Stimulated activated CD4-positive, alpha-beta T cell treated with anti-CD3 and anti-CD28 coated beads, Interleukin-1b, Interleukin-23, amount 100 ng/mL, for 1 hour (primary cell): ENCODE results near the gene LACTBL1.
"Not testable (repeated sequence)": the region's sequence is repeated elsewhere in the genome, so short reads cannot be mapped to it uniquely, and the experiment has no call there.

ENCODE experiments used
- DNase-seq, 2 donors: peaks; one replicate each; pipeline ENCODE4 v3.0.0-alpha.2; 2020; ENCODE audit warnings: low read depth in 2 of 2

LACTBL1 gene

GRCh38 chr1:22972760-22973159 is at the start of gene LACTBL1:
LACTBL1 (minus strand) TSS chr1:22972866; CDS start chr1:22972316, 550 bp downstream.
- no peak for DNase-seq

DNA sequence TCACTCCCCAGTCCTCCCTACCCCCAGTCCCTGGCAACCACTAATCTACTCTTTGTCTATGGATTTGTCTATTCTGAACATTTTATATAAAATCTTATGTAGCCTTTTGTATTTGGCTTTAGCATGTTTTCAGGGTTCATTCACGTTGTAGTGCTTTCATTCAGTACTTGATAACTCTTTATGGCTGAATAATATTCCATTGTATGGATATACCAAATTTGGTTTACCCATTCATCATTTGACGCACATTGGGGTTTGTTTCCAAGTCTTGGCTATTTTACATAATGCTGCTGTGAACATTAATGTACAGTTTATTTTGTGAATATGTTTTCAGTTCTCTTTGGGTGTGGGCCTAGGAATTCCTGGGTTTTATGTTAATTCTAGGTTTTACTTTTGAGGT is 49.2 kb upstream of the LACTBL1 start:
- no peak for DNase-seq

DNA sequence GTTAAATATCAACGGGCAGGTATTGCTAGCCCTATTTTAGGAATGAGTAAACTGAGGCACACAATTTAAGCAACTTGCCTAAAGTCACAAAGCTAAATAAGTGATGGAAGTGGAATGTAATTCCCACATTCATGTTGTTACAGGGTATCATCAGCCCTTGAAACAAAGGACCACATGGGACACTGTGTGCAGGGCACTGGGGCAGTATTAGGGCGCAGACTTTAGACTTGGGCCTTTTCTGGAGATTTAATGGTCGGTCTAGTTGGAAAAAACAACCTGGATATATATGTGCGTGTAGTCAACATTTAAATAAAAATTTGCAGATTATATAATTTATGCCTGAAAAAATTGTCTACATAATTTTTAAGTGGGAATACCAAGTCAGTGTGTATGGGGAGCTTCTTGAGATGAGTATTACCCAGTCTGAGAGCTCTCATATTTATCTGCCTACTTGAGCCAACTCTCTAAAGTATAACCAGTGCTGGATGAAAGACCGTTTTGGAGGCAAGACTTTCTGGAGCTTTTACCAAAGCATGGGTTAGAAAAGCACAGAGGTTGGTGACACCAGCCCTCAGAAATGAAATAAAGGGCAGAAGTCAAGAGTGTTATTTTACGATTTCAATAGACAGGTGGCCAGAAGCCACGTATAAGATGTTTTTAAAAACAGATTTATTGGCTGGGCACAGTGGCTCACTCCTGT is 48.2 kb upstream of the LACTBL1 start:
- DNase-seq, result no peak

GRCh38 chr1:23019863-23020625 is 47.4 kb upstream of the LACTBL1 start:
- peak in 1 of 2 donors; percentile 2 for DNase-seq

GRCh38 chr1:23019094-23019862 is 46.6 kb upstream of the LACTBL1 start, which contains the start of gene KDM1A:
KDM1A (plus strand) TSS chr1:23019468; CDS start chr1:23019597, 129 bp downstream.
- peak; percentile 83 to 94 for DNase-seq

DNA sequence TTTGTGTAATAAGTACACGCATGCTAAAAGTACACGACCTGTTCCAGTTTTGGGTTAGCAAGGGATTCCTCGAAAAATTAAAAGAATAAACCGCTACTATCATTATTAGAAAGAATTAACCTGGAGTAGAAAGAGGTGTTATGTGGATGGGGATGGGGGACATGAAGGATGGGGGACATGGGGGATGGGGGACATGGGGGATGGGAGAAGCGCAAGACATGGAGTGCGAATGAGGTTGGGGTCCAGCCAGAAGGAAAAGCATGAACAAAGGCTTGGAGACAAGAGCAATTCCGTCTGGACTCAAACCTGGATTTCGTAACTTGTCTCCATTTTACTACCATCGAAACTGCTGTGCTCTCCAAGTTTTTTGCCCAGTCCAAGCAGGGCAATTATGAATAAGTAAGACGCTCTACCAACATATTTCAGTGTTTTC is 46.0 kb upstream of the LACTBL1 start:
- no peak for DNase-seq

- no peak for DNase-seq
These were observed 41.0 kb upstream of the LACTBL1 start for GRCh38 chr1:23013657-23014056.

- not testable (repeated sequence) for DNase-seq
These were observed 37.4 kb upstream of the LACTBL1 start for GRCh38 chr1:23010025-23010424.

DNA sequence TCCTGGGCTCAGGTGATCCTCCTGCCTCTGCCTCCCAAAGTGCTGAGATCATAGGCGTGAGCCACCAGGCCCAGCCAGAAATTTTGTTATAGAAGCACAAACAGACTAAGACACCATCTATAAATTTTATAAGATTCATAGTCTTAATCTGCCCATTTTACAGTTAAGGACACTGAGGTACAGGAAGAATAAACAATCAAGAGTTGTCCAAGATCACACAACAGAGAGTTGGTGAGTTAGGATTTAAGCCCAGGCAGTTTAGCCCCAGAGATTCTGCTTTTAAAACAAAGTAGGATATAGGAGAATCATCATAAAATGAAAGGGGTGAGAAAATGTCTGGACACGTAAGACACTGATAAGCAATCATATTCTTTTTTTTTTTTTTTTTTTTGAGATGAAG is 36.2 kb upstream of the LACTBL1 start:
- no peak for DNase-seq

DNA sequence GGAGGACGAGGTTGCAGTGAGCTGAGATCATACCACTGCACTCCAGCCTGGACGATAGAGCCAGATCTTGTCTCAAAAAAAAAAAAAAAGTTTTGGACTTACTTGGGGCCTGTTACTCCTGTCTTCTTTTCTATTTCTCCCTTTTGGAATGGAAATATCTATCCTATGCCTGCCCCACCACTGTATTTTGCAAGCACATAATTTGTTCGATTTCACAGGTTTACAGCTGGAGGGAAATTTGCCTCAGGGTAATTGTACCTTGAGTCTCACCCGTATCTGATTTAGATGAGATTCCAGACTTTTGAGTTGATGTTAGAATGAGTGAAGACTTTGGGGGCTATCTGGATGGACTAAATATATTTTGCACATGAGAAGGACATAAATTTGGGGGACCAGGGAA is 34.4 kb upstream of the LACTBL1 start:
- DNase-seq, result no peak

GRCh38 chr1:23004769-23005168 is 32.1 kb upstream of the LACTBL1 start:
- DNase-seq, result not testable (repeated sequence)

DNA sequence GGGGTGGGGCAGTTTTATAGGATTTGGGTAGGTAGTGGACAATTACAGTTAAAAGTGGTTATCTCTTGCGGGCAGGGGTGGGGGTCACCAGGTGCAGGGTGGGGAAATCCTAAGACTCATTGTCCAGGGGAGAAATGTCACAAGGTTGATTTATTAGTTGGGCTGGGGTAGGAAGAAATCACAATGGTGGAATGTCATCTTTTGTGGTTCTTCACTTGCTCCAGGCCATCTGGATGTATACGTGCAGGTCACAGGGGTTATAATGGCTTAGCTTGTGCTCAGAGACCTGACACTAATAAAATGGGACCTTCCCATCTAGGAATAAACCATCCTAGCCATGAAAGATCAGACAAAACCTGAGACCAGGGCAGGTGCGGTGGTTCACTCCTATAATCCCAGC is 31.4 kb upstream of the LACTBL1 start:
- DNase-seq, result no peak

DNA sequence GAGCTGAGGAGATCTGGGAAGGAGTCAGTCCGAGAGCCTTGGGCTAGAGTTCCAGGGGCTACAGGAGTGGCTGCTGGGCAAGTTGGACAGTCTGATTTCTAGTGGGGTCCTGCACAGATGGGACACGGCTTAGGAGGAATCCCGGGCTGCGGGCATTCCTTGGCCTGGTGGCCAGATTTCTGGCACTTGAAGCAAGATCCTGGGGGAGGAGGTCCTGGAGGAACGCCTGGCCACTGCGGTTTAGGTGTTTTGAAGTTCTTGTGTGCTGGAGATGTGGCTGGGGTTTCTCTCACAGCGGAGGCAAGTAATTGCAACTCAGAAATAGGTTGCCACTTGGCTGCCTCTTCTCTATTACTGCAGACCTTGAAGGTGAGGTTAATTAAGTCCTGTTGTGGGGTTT is 29.6 kb upstream of the LACTBL1 start:
- DNase-seq, result not testable (repeated sequence)

DNA sequence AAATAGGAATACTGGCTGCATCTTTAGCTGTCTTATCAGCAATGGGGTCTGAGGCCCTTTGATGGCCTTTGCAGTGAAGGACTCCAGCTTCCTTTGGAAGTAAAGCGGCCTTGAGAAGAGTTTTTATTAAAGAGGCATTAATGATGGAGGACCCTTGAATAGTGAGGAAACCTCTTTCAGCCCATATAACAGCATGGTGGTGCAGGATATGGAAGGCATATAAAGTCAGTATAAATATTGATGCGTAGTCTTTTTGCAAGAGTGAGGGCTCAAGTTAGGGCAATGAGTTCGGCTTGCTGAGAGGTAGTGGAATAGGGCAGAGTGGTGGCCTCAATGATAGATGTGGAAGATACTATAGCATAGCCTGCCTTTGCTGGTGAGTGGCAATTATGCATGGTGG is 27.5 kb upstream of the LACTBL1 start:
- DNase-seq, result not testable (repeated sequence)

GRCh38 chr1:22997528-22997927 is 24.9 kb upstream of the LACTBL1 start:
- not testable (repeated sequence) for DNase-seq

DNA sequence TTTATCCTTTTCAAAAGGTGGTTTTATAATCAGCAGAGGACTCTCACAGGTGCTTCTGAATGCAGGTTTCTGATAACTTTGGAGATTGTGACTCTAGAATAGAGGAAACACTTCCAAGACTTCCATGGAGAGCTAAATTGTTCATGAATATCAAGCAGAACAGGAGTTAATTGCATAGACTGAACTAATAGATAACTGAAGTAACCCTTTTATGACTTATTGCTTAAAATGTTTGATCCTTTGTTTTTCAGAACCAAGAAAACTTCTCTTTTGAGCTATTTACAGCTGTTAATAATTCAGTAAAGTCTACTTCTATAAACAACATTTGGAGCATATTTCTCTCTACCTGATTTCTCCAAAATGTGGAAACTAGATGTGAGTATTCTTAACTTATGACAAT is 23.1 kb upstream of the LACTBL1 start:
- DNase-seq, result no peak

- not testable (repeated sequence) for DNase-seq
These were observed 20.6 kb upstream of the LACTBL1 start for GRCh38 chr1:22993220-22993795.

DNA sequence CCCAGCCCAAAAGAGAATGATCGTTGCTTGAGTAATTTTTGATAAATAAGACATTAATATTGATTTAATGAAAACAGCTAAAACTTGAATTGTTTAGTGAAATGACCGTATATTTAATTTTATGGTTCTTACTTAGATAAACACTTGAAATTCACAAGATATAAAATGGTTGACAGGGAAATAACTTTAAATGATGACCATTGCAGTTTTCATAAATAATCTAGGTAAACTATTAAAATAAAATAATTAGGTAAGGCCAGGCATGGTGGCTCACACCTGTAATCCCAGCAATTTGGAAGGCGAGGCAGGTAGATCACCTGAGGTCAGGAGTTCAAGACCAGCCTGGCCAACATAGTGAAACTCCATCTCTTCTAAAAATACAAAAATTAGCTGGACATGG is 19.7 kb upstream of the LACTBL1 start:
- DNase-seq, result not testable (repeated sequence)

GRCh38 chr1:22983944-22984343 is 11.3 kb upstream of the LACTBL1 start:
- no peak for DNase-seq

DNA sequence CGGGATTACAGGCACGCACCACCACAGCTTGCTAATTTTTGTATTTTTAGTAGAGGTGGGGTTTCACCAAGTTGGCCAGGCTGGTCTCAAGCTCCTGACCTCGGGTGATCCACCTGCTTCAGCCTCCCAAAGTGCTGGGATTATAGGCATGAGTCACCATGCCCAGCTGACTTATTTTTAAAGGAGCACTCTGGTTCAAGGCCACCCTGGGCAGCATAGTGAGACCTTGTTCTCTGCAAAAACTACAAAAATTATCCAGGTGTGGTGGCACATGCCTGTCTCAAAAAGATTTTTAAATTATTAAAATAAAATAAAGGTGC is 7.8 kb upstream of the LACTBL1 start:
- DNase-seq, result not testable (repeated sequence)

DNA sequence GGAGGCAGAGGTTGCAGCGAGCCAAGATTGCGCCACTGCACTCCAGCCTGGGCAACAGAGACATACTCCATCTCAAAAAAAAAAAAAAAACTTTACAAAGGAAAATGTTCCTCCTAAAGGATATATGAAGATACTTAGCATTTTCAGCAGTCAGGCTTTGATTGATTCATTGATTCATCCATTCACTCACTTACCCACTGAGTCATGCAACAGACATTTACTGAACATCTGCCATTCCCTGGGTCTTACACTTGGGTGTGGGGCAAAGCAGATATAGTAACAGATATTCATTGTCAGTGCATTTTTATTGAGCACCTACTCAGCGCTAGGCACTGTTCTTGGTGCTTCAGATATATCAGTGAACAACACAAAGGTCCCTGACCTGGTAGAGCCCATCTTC is 5.6 kb upstream of the LACTBL1 start:
- DNase-seq, result no peak
